H9 (cell line): ENCODE results near the gene LRMDA. TPM values are rescaled to one million over a fixed set of nuclear protein-coding genes. Genes with fewer than 3 reads are reported as not detected.

ENCODE experiments used
- DNase-seq: peaks from one replicate; pipeline ENCODE4 v3.0.0-alpha.2; 2017
- H2AFZ ChIP-seq: one replicate; pipeline ENCODE4 v1.6.1; 2013; ENCODE audit warnings: mild to moderate bottlenecking, low read length, control low read depth, moderate library complexity
- H2AK5ac ChIP-seq: 2 replicates; pipeline ENCODE4 v1.6.1; 2013; ENCODE audit warnings: low read length, control low read depth, mixed read lengths; ENCODE audit not compliant: insufficient read length
- H2BK120ac ChIP-seq: one replicate; pipeline ENCODE4 v1.6.1; 2013; ENCODE audit warnings: low read depth, mild to moderate bottlenecking, low read length, control low read depth, inconsistent platforms; ENCODE audit not compliant: poor library complexity, severe bottlenecking
- H2BK12ac ChIP-seq: 2 replicates; pipeline ENCODE4 v1.6.1; 2013; ENCODE audit warnings: low read length, control low read depth, mixed read lengths, low read depth; ENCODE audit not compliant: insufficient read length
- H2BK15ac ChIP-seq: 2 replicates; pipeline ENCODE4 v1.6.1; 2013; ENCODE audit warnings: low read depth, low read length, control low read depth
- H2BK20ac ChIP-seq: one replicate; pipeline ENCODE4 v1.6.1; 2013; ENCODE audit warnings: low read depth, mild to moderate bottlenecking, low read length, control low read depth, inconsistent platforms; ENCODE audit not compliant: poor library complexity, severe bottlenecking
- H2BK5ac ChIP-seq: 2 replicates; pipeline ENCODE4 v1.6.1; 2013; ENCODE audit warnings: low read length, control low read depth, mixed read lengths; ENCODE audit not compliant: insufficient read length
- H3K14ac ChIP-seq: 2 replicates; pipeline ENCODE4 v1.6.1; 2013; ENCODE audit warnings: low read length, control low read depth; ENCODE audit not compliant: insufficient read depth
- H3K18ac ChIP-seq: 2 replicates; pipeline ENCODE4 v1.6.1; 2013; ENCODE audit warnings: low read depth, mild to moderate bottlenecking, mixed read lengths, low read length, control low read depth; ENCODE audit not compliant: insufficient read length
- H3K23ac ChIP-seq: 2 replicates; pipeline ENCODE4 v1.6.1; 2013; ENCODE audit warnings: low read length, control low read depth, mixed read lengths, low read depth; ENCODE audit not compliant: insufficient read length
- H3K23me2 ChIP-seq: 2 replicates; pipeline ENCODE4 v1.6.1; 2013; ENCODE audit warnings: low read depth, mild to moderate bottlenecking, mixed read lengths, low read length, control low read depth; ENCODE audit not compliant: insufficient read length, poor library complexity, severe bottlenecking
- H3K27ac ChIP-seq: 2 replicates; pipeline ENCODE4 v1.5.1; 2013; ENCODE audit warnings: low read length, control low read depth, mixed read lengths, low read depth; ENCODE audit not compliant: insufficient read length
- H3K27me3 ChIP-seq: 2 replicates; pipeline ENCODE4 v1.6.1; 2013; ENCODE audit warnings: low read length, control low read depth, inconsistent platforms; ENCODE audit not compliant: insufficient read depth
- H3K4ac ChIP-seq: 2 replicates; pipeline ENCODE4 v1.6.1; 2013; ENCODE audit warnings: low read depth, mild to moderate bottlenecking, control low read depth, inconsistent platforms, low read length, moderate library complexity
- H3K4me1 ChIP-seq: 2 replicates; pipeline ENCODE4 v1.6.1; 2013; ENCODE audit warnings: low read length, control low read depth, inconsistent platforms; ENCODE audit not compliant: insufficient read depth
- H3K4me2 ChIP-seq: 2 replicates; pipeline ENCODE4 v1.6.1; 2013; ENCODE audit warnings: low read length, control low read depth, mixed read lengths; ENCODE audit not compliant: insufficient read length, insufficient read depth
- H3K56ac ChIP-seq: 2 replicates; pipeline ENCODE4 v1.6.1; 2013; ENCODE audit warnings: low read depth, mild to moderate bottlenecking, mixed read lengths, low read length, control low read depth; ENCODE audit not compliant: insufficient read length
- H3K79me1 ChIP-seq: 2 replicates; pipeline ENCODE4 v1.6.1; 2013; ENCODE audit warnings: low read depth, mild to moderate bottlenecking, moderate library complexity, low read length, control low read depth, inconsistent platforms; ENCODE audit not compliant: insufficient read depth, poor library complexity, severe bottlenecking
- H3K79me2 ChIP-seq: 2 replicates; pipeline ENCODE4 v1.6.1; 2013; ENCODE audit warnings: low read length, control low read depth, inconsistent platforms; ENCODE audit not compliant: insufficient read depth
- H3K9ac ChIP-seq: 2 replicates; pipeline ENCODE4 v1.6.1; 2013; ENCODE audit warnings: low read length, control low read depth, mixed read lengths; ENCODE audit not compliant: insufficient read length; ENCODE audit errors: extremely low read depth
- H3K9me3 ChIP-seq: one replicate; pipeline ENCODE4 v1.6.1; 2013; ENCODE audit warnings: low read depth, low read length, inconsistent platforms; ENCODE audit not compliant: control insufficient read depth
- H3T11ph ChIP-seq: one replicate; pipeline ENCODE4 v1.6.1; 2013; ENCODE audit warnings: mild to moderate bottlenecking, low read length, control low read depth, inconsistent platforms
- H4K20me1 ChIP-seq: one replicate; pipeline ENCODE4 v1.6.1; 2013; ENCODE audit not compliant: control insufficient read depth, insufficient read length, insufficient read depth
- H4K5ac ChIP-seq: 2 replicates; pipeline ENCODE4 v1.6.1; 2013; ENCODE audit warnings: low read depth, mild to moderate bottlenecking, mixed read lengths, low read length, control low read depth; ENCODE audit not compliant: insufficient read length
- H4K8ac ChIP-seq: replicated peaks from 2 replicates; pipeline ENCODE4 v1.6.1; 2013; ENCODE audit warnings: low read length, control low read depth, mixed read lengths, low read depth; ENCODE audit not compliant: insufficient read length
- H4K91ac ChIP-seq: 2 replicates; pipeline ENCODE4 v1.6.1; 2013; ENCODE audit warnings: low read depth, mild to moderate bottlenecking, moderate library complexity, mixed read lengths, low read length, control low read depth; ENCODE audit not compliant: insufficient read length
- H3K27ac Mint-ChIP-seq, 3 experiments: 2 replicates in 2 of 3; 3 replicates in 1 of 3; pipeline ENCODE4 v1.8.0; 2020 to 2021; ENCODE audit warnings: mixed read lengths in 3 of 3, mild to moderate bottlenecking in 1 of 3, moderate library complexity in 1 of 3
- H3K27me3 Mint-ChIP-seq: 2 replicates; pipeline ENCODE4 v1.8.0; 2021; ENCODE audit warnings: low read depth, mild to moderate bottlenecking, moderate library complexity, mixed read lengths
- H3K36me3 Mint-ChIP-seq, 3 experiments: 2 replicates in 2 of 3; 3 replicates in 1 of 3; pipeline ENCODE4 v1.8.0; 2020 to 2021; ENCODE audit warnings: low read depth in 3 of 3, mixed read lengths in 3 of 3; ENCODE audit not compliant: insufficient read depth in 1 of 3
- H3K4me1 Mint-ChIP-seq, 2 experiments: 2 replicates each; pipeline ENCODE4 v1.8.0; 2020; ENCODE audit warnings: mixed read lengths in 2 of 2
- H3K4me3 Mint-ChIP-seq, 2 experiments: 2 replicates in 1 of 2; 3 replicates in 1 of 2; pipeline ENCODE4 v1.8.0; 2020 to 2021; ENCODE audit warnings: mild to moderate bottlenecking in 2 of 2, mixed read lengths in 2 of 2, moderate library complexity in 1 of 2
- H3K9me3 Mint-ChIP-seq, 2 experiments: 2 replicates in 1 of 2; 3 replicates in 1 of 2; pipeline ENCODE4 v1.8.0; 2020; ENCODE audit warnings: mild to moderate bottlenecking in 2 of 2, mixed read lengths in 2 of 2, moderate library complexity in 1 of 2
- CTCF ChIP-seq: fragments of 200-600 bp; sonication (generic); conservative IDR thresholded peaks from 3 replicates; pipeline ENCODE4 v1.8.0; 2021; ENCODE audit warnings: antibody characterized with exemption, mild to moderate bottlenecking
- WGBS: extraction: QIAGEN DNeasy Blood & Tissue Kit; methylation state at CpG from one replicate; pipeline ENCODE4 v1.1.7; 2013; ENCODE audit warnings: missing lambda C conversion rate, low lambda C conversion rate, mixed read lengths; ENCODE audit not compliant: insufficient read length; ENCODE audit errors: extremely low coverage; 5-methylcytosine and 5-hydroxymethylcytosine counted together
- total RNA-seq: library from RNA; stranded (reverse); gene quantifications from 2 replicates; pipeline ENCODE4 v1.2.1, GENCODE V29; 2021

LRMDA gene
- total RNA-seq, 1 experiment from 2014 or later, result 1.8 TPM

- peaks cover 0 to 19% (median 0%) of the 10 kb centered on the region in 3 experiments; a peak in 3 of 7 replicates for H3K36me3 Mint-ChIP-seq
- no peak overlapping the region for H2BK15ac ChIP-seq
- H3K18ac ChIP-seq, result no peak overlapping the region
- peaks cover 64% of the 10 kb centered on the region for H3K27me3 Mint-ChIP-seq
- no peak overlapping the region for H2AK5ac ChIP-seq
- H2AFZ ChIP-seq, result no peak overlapping the region
- no peaks in the 10 kb centered on the region for H4K20me1 ChIP-seq
- H3K56ac ChIP-seq, result no peak overlapping the region
- no peaks in the 10 kb centered on the region for H3K23me2 ChIP-seq
- H3K4ac ChIP-seq, result no peak overlapping the region
- H2BK5ac ChIP-seq, result no peak overlapping the region
- H3K4me1 ChIP-seq, result peaks cover 2% of the 10 kb centered on the region; the same call in 1 of the 2 replicates
- no CpG with 5 or more reads among the region's 2 CpGs for WGBS
- no peak overlapping the region for H3K9ac ChIP-seq
- no peak overlapping the region for H3K27ac ChIP-seq
- no peak overlapping the region for H3K4me2 ChIP-seq
- DNase-seq, result no peak
- no peak overlapping the region for H2BK12ac ChIP-seq
- no peak overlapping the region for H3K27ac Mint-ChIP-seq
- H3K23ac ChIP-seq, result no peak overlapping the region
- no peak overlapping the region for H4K8ac ChIP-seq
- no peak overlapping the region for H4K5ac ChIP-seq
- no peak overlapping the region for H4K91ac ChIP-seq
- H2BK20ac ChIP-seq, result no peak overlapping the region
- no peak for TF ChIP-seq CTCF
- no peak overlapping the region for H3T11ph ChIP-seq
- peaks cover 24 to 28% of the 10 kb centered on the region in 2 experiments for H3K9me3 Mint-ChIP-seq
- H3K14ac ChIP-seq, result no peak overlapping the region
- H3K9me3 ChIP-seq, result no peaks in the 10 kb centered on the region
- H3K27me3 ChIP-seq, result peaks cover 5% of the 10 kb centered on the region; the same call in 1 of the 2 replicates
- H3K79me2 ChIP-seq, result no peaks in the 10 kb centered on the region
- H3K4me3 Mint-ChIP-seq, result no peak overlapping the region
- no peak overlapping the region for H2BK120ac ChIP-seq
- H3K79me1 ChIP-seq, result no peaks in the 10 kb centered on the region
- H3K4me1 Mint-ChIP-seq, result peaks cover 11 to 17% of the 10 kb centered on the region in 2 experiments
Observed at GRCh38 chr10:75443362-75443761, 11.9 kb downstream of the LRMDA start.
